Measurements from ENCODE around the gene CRIP1.

Gene CRIP1

GRCh38 chr14:105480807-105481801 lies 5.6 kb upstream of the CRIP1 start:
- peak; percentile 85 for DNase-seq (ENCODE audit: low read depth)

- DNase-seq (ENCODE audit: low read depth) = peak; percentile 97
Measured at GRCh38 chr14:105481886-105482457, 4.7 kb upstream of the CRIP1 start.

- no peak for DNase-seq (ENCODE audit: low read depth)
Measured at GRCh38 chr14:105482486-105483110, 4.1 kb upstream of the CRIP1 start.

- no peak for DNase-seq (ENCODE audit: low read depth)
Measured at GRCh38 chr14:105483300-105484068, 3.2 kb upstream of the CRIP1 start.

- peak; percentile 59 for DNase-seq (ENCODE audit: low read depth)
Measured at GRCh38 chr14:105484069-105484996, 2.4 kb upstream of the CRIP1 start.

- DNase-seq (ENCODE audit: low read depth) = no peak
Measured at GRCh38 chr14:105484997-105485393, 1.7 kb upstream of the CRIP1 start.

- DNase-seq (ENCODE audit: low read depth) = no peak
Measured at GRCh38 chr14:105485739-105486162, 935 bp upstream of the CRIP1 start.

- no peak for DNase-seq (ENCODE audit: low read depth)
Measured at GRCh38 chr14:105486974-105487448, 325 bp downstream of the CRIP1 start.

GRCh38 chr14:105487449-105487985 lies 831 bp downstream of the CRIP1 start:
- peak; percentile 70 for DNase-seq (ENCODE audit: low read depth)

- DNase-seq (ENCODE audit: low read depth) = no peak
Measured at GRCh38 chr14:105487986-105488777, 1.5 kb downstream of the CRIP1 start.

- DNase-seq (ENCODE audit: low read depth) = no peak
Measured at GRCh38 chr14:105488781-105489541, 2.3 kb downstream of the CRIP1 start.

- peak; percentile 85 for DNase-seq (ENCODE audit: low read depth)
Measured at GRCh38 chr14:105489542-105490266, 3.0 kb downstream of the CRIP1 start.

- no peak for DNase-seq (ENCODE audit: low read depth)
Measured at GRCh38 chr14:105490267-105490571, 3.5 kb downstream of the CRIP1 start.

- DNase-seq (ENCODE audit: low read depth) = peak; percentile 98
Measured at GRCh38 chr14:105490572-105491365, 4.1 kb downstream of the CRIP1 start, which contains the start of gene TEDC1. Gene TEDC1, plus strand, starts transcription at chr14:105491246. Its CDS starts 130 bp downstream, at chr14:105491376.

- peak; percentile 86 for DNase-seq (ENCODE audit: low read depth)
Measured at GRCh38 chr14:105491366-105491973, 4.8 kb downstream of the CRIP1 start.

- DNase-seq (ENCODE audit: low read depth) = no peak
Measured at GRCh38 chr14:105492031-105492970, 5.6 kb downstream of the CRIP1 start.

Data from T follicular helper cell (primary cell).